ENCODE data around the gene CD53.
"Not testable (repeated sequence)": the region's sequence is repeated elsewhere in the genome, so short reads cannot be mapped to it uniquely, and the experiment has no call there.

Gene CD53

DNA sequence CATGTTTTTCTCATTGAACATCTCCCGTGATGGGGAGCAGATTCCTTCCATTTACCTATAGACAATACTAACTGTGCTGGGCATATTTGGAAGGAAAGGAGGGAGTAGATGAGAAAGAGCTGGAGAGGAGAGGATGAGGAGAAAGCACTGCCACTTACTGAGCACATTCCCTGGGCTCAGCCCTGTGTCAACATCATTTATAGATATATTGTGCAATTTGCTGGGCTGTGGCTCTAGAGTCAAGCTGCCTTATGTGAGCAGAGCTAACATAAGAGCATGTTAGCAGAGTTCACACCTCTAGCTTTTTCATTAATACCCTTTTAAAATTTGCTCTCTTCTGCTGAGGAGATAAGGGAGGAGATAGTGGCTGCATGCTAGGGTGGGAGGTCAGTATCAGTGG is 22.3 kb upstream of the CD53 start:
- TF ChIP-seq CTCF (IDR thresholded peaks at IDR 0.05; ENCODE audit: control extremely low read depth, extremely low read depth, low read depth, missing control alignments), result no peak
- ChIA-PET CTCF (interaction anchor here (1.5 to 1.9 kb wide), 2 partner anchors 15 to 21 kb away, joined by 3 to 6 read pairs; no protein-coding TSS in a partner anchor), POLR2A (no interaction called here)
- DNase-seq (ENCODE audit: extremely low spot score), result no peak

- TF ChIP-seq CTCF (IDR thresholded peaks at IDR 0.05; ENCODE audit: control extremely low read depth, extremely low read depth, low read depth, missing control alignments), result no peak
- CTCF ChIA-PET, result no interaction called here
- no peak for DNase-seq (ENCODE audit: extremely low spot score)
- POLR2A ChIA-PET, result no interaction called here
Observed at GRCh38 chr1:110853135-110853534, 19.8 kb upstream of the CD53 start.

GRCh38 chr1:110856410-110856809 is 16.5 kb upstream of the CD53 start:
- DNase-seq (ENCODE audit: extremely low spot score), result no peak
- CTCF ChIA-PET, result interaction anchor here (1.3 to 1.8 kb wide), 2 partner anchors 16 to 27 kb away, joined by 4 to 5 read pairs; partner anchors contain the start of gene CD53
- POLR2A ChIA-PET, result no interaction called here
- TF ChIP-seq CTCF (IDR thresholded peaks at IDR 0.05; ENCODE audit: control extremely low read depth, extremely low read depth, low read depth, missing control alignments), result no peak

GRCh38 chr1:110857964-110858948 is 14.7 kb upstream of the CD53 start:
- ChIA-PET POLR2A (no interaction called here), CTCF (interaction anchor here (1.0 to 1.8 kb wide), 2 partner anchors 29 to 98 kb away, joined by 3 to 7 read pairs; no protein-coding TSS in a partner anchor)
- DNase-seq (ENCODE audit: extremely low spot score), result no peak
- no peak for TF ChIP-seq CTCF (IDR thresholded peaks at IDR 0.05; ENCODE audit: control extremely low read depth, extremely low read depth, low read depth, missing control alignments)

DNA sequence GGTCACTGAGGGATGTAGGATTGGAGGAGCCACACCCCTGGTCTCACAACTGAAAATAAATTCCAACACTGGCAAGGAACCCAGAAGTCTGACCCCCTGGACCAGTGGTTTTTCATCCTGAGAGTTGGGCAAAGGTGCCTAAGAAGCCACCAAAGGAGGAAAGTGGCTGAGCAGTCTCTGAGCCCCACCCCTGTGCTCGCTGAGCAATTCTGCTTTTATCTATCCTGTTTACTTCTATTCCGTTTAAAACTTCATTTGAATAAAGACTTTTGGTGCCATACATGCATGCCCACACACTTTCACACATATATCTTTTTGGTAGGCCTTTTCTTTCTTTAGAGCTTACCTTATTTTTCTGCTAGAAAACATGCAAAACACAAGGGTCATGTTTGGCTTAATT is 13.9 kb upstream of the CD53 start:
- no peak for TF ChIP-seq CTCF (IDR thresholded peaks at IDR 0.05; ENCODE audit: control extremely low read depth, extremely low read depth, low read depth, missing control alignments)
- ChIA-PET POLR2A (no interaction called here), CTCF (interaction anchor here (1.0 to 3.7 kb wide), 3 partner anchors 13 to 99 kb away, joined by 3 to 20 read pairs (median 7); partner anchors contain the start of gene CD53)
- DNase-seq (ENCODE audit: extremely low spot score), result no peak

DNA sequence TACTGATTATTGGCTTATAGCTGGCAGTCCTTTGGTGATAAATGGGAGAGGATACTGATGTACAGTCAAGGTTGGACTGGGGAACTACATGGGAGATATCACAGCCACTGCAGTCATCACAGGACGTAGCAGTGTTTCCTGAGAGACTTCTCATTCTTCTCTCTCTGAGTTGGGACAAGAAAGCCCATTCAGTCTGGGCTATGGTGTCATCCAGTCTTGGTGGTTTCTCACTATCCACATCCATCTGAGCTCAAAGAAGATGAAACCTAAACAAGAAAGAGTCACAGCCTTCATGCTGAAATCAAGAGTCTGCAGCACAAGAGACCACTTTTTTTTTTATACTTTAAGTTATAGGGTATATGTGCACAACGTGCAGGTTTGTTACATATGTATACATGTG is 12.8 kb upstream of the CD53 start:
- ChIA-PET CTCF (interaction anchor here (1.8 to 3.7 kb wide), 3 partner anchors 12 to 171 kb away, joined by 7 to 20 read pairs (median 7); partner anchors contain the start of gene CD53), POLR2A (no interaction called here)
- no peak for DNase-seq (ENCODE audit: extremely low spot score)

DNA sequence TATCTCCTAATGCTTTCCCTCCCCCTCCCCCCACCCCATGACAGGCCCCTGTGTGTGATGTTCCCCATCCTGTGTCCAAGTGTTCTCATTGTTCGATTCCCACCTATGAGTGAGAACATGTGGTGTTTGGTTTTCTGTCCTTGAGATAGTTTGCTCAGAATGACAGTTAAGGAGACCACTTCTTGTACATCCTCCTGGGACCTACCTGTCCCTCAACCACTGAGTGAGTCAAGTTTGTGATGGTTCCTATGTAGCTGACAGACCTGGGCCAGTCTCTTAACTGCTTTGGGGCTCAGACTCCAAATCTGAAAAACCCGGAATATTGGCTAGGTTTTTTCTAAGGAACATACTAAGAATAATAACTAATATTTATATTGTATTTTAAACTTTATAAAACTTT is 12.3 kb upstream of the CD53 start:
- CTCF ChIA-PET, result interaction anchor here (2.2 to 3.7 kb wide), 2 partner anchors 12 to 170 kb away, joined by 7 to 20 read pairs; partner anchors contain the start of gene CD53
- POLR2A ChIA-PET; DNase-seq (ENCODE audit: extremely low spot score): not testable (repeated sequence)

More for the DNA sequence above, 12.8 kb upstream of the CD53 start:
- no peak for TF ChIP-seq CTCF (IDR thresholded peaks at IDR 0.05; ENCODE audit: control extremely low read depth, extremely low read depth, low read depth, missing control alignments)

GRCh38 chr1:110861942-110862341 is 11.0 kb upstream of the CD53 start:
- POLR2A ChIA-PET; DNase-seq (ENCODE audit: extremely low spot score): not testable (repeated sequence)
- CTCF ChIA-PET, result interaction anchor here (3.7 kb wide), 1 partner anchor 10 kb away, joined by 20 read pairs; the partner anchor contains the start of gene CD53
